OCI-LY1 (cell line): ENCODE data around the gene COG7.
"Not testable (repeated sequence)": the region's sequence is repeated elsewhere in the genome, so short reads cannot be mapped to it uniquely, and the experiment has no call there.

ENCODE experiments used
- H2AFZ ChIP-seq: fragments of 200-600 bp; sonication (generic), shearing (Covaris generic); 2 replicates; pipeline ENCODE4 v1.6.0; 2014; ENCODE audit warnings: antibody characterized with exemption, mild to moderate bottlenecking, low read length
- H3F3A ChIP-seq: fragments of 200-600 bp; sonication (generic), shearing (Covaris generic); 2 replicates; pipeline ENCODE4 v1.6.0; 2014; ENCODE audit warnings: mild to moderate bottlenecking, antibody characterized with exemption, low read length, moderate library complexity; ENCODE audit not compliant: insufficient read depth
- H3K27ac ChIP-seq: fragments of 200-600 bp; sonication (generic); 2 replicates; pipeline ENCODE4 v1.5.1; 2014; ENCODE audit warnings: low read length, mixed run types, mild to moderate bottlenecking, low read depth; ENCODE audit not compliant: poor library complexity, severe bottlenecking
- H3K27me3 ChIP-seq: fragments of 200-600 bp; sonication (generic); 2 replicates; pipeline ENCODE4 v1.6.0; 2014; ENCODE audit warnings: antibody characterized with exemption, mild to moderate bottlenecking, low read length, moderate library complexity; ENCODE audit not compliant: insufficient read depth
- H3K36me3 ChIP-seq: fragments of 200-600 bp; sonication (generic); 2 replicates; pipeline ENCODE4 v1.6.1; 2014; ENCODE audit warnings: mild to moderate bottlenecking, antibody characterized with exemption, low read length, moderate library complexity, mixed read lengths; ENCODE audit not compliant: insufficient read depth
- H3K4me1 ChIP-seq: fragments of 200-600 bp; sonication (generic); 2 replicates; pipeline ENCODE4 v1.5.1; 2014; ENCODE audit warnings: mild to moderate bottlenecking, low read length, moderate library complexity; ENCODE audit not compliant: insufficient read depth, severe bottlenecking
- H3K4me2 ChIP-seq: fragments of 200-600 bp; sonication (generic), shearing (Covaris generic); 2 replicates; pipeline ENCODE4 v1.6.1; 2014; ENCODE audit warnings: low read length
- H3K4me3 ChIP-seq: fragments of 200-600 bp; sonication (generic); 2 replicates; pipeline ENCODE4 v1.5.1; 2014; ENCODE audit warnings: low read length, low read depth, mild to moderate bottlenecking, mixed read lengths; ENCODE audit not compliant: poor library complexity, severe bottlenecking
- H3K79me2 ChIP-seq: fragments of 200-600 bp; shearing (Covaris generic); 2 replicates; pipeline ENCODE4 v1.6.1; 2016; ENCODE audit warnings: mixed run types, low read length, mixed read lengths; ENCODE audit not compliant: insufficient read depth
- H3K9ac ChIP-seq: fragments of 200-600 bp; sonication (generic), shearing (Covaris generic); 2 replicates; pipeline ENCODE4 v1.6.1; 2014; ENCODE audit warnings: mild to moderate bottlenecking, low read length, mixed read lengths
- H3K9me2 ChIP-seq: fragments of 200-600 bp; sonication (generic), shearing (Covaris generic); 2 replicates; pipeline ENCODE4 v1.6.1; 2014; ENCODE audit warnings: low read depth, mild to moderate bottlenecking, low read length, mixed read lengths
- H3K9me3 ChIP-seq: fragments of 200-600 bp; shearing (Covaris generic); 2 replicates; pipeline ENCODE4 v1.6.1; 2014; ENCODE audit warnings: low read length, mixed read lengths
- H4K20me1 ChIP-seq: fragments of 200-600 bp; sonication (generic), shearing (Covaris generic); 2 replicates; pipeline ENCODE4 v1.6.0; 2016; ENCODE audit warnings: mild to moderate bottlenecking, low read length; ENCODE audit not compliant: insufficient read depth
- EZH2 ChIP-seq: fragments of 200-600 bp; sonication (generic), shearing (Covaris generic); IDR thresholded peaks from 2 replicates; pipeline ENCODE4 v1.8.0; 2017; ENCODE audit warnings: borderline replicate concordance, mixed run types, mild to moderate bottlenecking, antibody characterized with exemption, low read length, moderate library complexity, mixed read lengths
- TF ChIP-seq, protein P1 (sequence below): fragments of 200-600 bp; sonication (generic), shearing (Covaris generic); IDR thresholded peaks from 2 replicates; pipeline ENCODE4 v1.5.1; 2017; ENCODE audit warnings: mild to moderate bottlenecking, antibody characterized with exemption, low read length, moderate library complexity, mixed read lengths

Gene COG7

DNA sequence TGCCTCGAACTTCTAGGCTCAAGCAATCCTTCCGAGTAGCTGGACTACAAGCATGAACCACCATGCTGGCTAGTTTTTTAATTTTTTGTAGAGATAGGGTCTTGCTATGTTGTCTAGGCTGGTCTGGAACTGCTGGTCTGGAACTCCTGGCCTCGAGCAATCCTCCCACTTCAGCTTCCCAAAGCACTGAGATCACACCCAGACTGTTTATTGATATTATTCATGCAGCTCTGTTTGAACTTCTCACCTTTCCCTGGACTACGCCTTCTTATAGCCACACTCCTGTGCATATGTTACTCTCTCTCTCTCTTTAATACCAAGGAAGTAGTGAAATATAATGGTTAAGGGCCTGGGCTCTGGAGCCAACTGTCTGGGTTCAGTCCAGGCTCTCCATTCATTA lies 4.6 kb downstream of the COG7 start:
- Histone ChIP-seq H3K9me2 (no peaks in the 10 kb centered on the region), H3K27me3 (no peaks in the 10 kb centered on the region), H2AFZ (no peak overlapping the region), H3K27ac (no peak overlapping the region), H3K4me2 (no peak overlapping the region), H3K79me2 (no peaks in the 10 kb centered on the region), H3K9me3 (no peaks in the 10 kb centered on the region), H4K20me1 (no peaks in the 10 kb centered on the region), H3K9ac (no peak overlapping the region), H3K4me3 (no peak overlapping the region), H3K36me3 (peaks cover 5% of the 10 kb centered on the region; the same call in 1 of the 2 replicates), H3K4me1 (peaks cover 15% of the 10 kb centered on the region), H3F3A (no peaks in the 10 kb centered on the region)
- TF ChIP-seq EZH2: no peak
- TF ChIP-seq, protein P1, sequence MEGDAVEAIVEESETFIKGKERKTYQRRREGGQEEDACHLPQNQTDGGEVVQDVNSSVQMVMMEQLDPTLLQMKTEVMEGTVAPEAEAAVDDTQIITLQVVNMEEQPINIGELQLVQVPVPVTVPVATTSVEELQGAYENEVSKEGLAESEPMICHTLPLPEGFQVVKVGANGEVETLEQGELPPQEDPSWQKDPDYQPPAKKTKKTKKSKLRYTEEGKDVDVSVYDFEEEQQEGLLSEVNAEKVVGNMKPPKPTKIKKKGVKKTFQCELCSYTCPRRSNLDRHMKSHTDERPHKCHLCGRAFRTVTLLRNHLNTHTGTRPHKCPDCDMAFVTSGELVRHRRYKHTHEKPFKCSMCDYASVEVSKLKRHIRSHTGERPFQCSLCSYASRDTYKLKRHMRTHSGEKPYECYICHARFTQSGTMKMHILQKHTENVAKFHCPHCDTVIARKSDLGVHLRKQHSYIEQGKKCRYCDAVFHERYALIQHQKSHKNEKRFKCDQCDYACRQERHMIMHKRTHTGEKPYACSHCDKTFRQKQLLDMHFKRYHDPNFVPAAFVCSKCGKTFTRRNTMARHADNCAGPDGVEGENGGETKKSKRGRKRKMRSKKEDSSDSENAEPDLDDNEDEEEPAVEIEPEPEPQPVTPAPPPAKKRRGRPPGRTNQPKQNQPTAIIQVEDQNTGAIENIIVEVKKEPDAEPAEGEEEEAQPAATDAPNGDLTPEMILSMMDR: no peak

DNA sequence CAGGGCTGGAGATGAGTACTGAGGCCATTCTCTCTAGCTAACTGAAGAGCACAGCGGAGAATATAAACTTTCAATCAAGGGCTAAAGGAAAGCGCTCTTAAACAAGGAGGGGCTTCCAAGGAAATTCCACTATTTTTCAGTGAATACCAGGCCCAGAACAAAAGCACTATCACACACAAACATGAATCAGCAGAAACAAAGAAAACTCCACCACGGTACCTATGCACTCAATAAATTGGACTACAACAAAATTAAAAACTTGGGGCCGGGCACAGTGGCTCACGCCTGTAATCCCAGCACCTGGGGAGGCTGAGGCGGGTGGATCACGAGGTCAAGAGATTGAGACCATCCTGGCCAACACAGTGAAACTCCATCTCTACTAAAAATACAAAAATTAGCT lies 15.4 kb downstream of the COG7 start:
- H3K9ac ChIP-seq, H4K20me1 ChIP-seq, H3K27me3 ChIP-seq, H3K9me2 ChIP-seq, H3K4me2 ChIP-seq, H3K4me1 ChIP-seq, H3K27ac ChIP-seq, H3K4me3 ChIP-seq, H3F3A ChIP-seq, H2AFZ ChIP-seq, H3K79me2 ChIP-seq, H3K9me3 ChIP-seq: not testable (repeated sequence)
- H3K36me3 ChIP-seq: peaks cover 28% of the 10 kb centered on the region

DNA sequence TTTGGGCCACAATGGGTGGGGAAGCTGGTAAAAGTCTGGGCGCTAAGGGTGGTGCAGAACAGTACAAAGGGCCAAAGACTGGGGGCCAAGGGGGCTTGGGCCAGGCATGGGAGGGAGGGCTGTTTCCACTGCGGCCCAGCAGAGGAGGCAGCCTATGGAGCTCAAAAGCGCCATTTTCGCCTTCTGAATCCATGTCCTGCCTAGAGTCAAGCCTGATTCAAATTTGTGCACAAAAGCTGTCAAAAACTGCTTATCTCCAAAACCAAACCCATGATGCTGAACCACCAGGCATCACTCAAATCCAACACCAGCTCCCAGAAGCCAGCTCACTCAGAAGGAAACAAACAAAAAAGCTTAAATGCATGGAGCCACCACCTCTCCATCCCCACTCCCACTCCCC lies 16.0 kb downstream of the COG7 start:
- peaks cover 24% of the 10 kb centered on the region; the same call in 1 of the 2 replicates for H3K36me3 ChIP-seq
- no peaks in the 10 kb centered on the region for H3K27me3 ChIP-seq
- H3K4me2 ChIP-seq: no peak overlapping the region
- no peak for TF ChIP-seq EZH2
- TF ChIP-seq, protein P1: no peak
- no peaks in the 10 kb centered on the region for H3K9me2 ChIP-seq
- no peak overlapping the region for H3K4me3 ChIP-seq
- no peaks in the 10 kb centered on the region for H3F3A ChIP-seq
- no peak overlapping the region for H3K9ac ChIP-seq
- H2AFZ ChIP-seq: no peak overlapping the region
- no peaks in the 10 kb centered on the region for H3K4me1 ChIP-seq
- no peaks in the 10 kb centered on the region for H4K20me1 ChIP-seq
- no peaks in the 10 kb centered on the region for H3K79me2 ChIP-seq
- H3K27ac ChIP-seq: no peak overlapping the region
- no peaks in the 10 kb centered on the region for H3K9me3 ChIP-seq

- no peak overlapping the region for H3K4me2 ChIP-seq
- no peaks in the 10 kb centered on the region for H3K9me3 ChIP-seq
- H3K4me1 ChIP-seq: no peaks in the 10 kb centered on the region
- H4K20me1 ChIP-seq: no peaks in the 10 kb centered on the region
- no peak for TF ChIP-seq EZH2
- TF ChIP-seq, protein P1: peak; percentile 95
- no peak overlapping the region for H2AFZ ChIP-seq
- peaks cover 22% of the 10 kb centered on the region; the same call in 1 of the 2 replicates for H3K36me3 ChIP-seq
- H3K9ac ChIP-seq: no peak overlapping the region
- no peaks in the 10 kb centered on the region for H3F3A ChIP-seq
- H3K27ac ChIP-seq: no peak overlapping the region
- H3K4me3 ChIP-seq: no peak overlapping the region
- H3K79me2 ChIP-seq: no peaks in the 10 kb centered on the region
- no peaks in the 10 kb centered on the region for H3K27me3 ChIP-seq
- no peaks in the 10 kb centered on the region for H3K9me2 ChIP-seq
These were observed 17.5 kb downstream of the COG7 start for GRCh38 chr16:23435500-23435899.
